Measurements from ENCODE around the gene POLD1.

- no peak for TF ChIP-seq CTCF (conservative IDR thresholded peaks at IDR 0.05; ENCODE audit: low read depth, low read length)
- TF ChIP-seq EZH2 (IDR thresholded peaks at IDR 0.05; ENCODE audit: borderline replicate concordance, low read depth, low read length, poor library complexity, severe bottlenecking), result no peak
Observed at GRCh38 chr19:50377051-50377461, 7.1 kb upstream of the POLD1 start.

Measured in A673 (cell line).